NCI-H748 (cell line): Measurements from ENCODE around the gene COPRS.
A peak's percentile ranks its signal among the peaks of the same experiment; 100 is the strongest.
"Not testable (repeated sequence)": the region's sequence is repeated elsewhere in the genome, so short reads cannot be mapped to it uniquely, and the experiment has no call there.

Source experiments
- DNase-seq: peaks from one replicate; lab custom pipeline; 2025; ENCODE audit not compliant: unreplicated experiment; lab: John Stamatoyannopoulos, UW

COPRS gene

GRCh38 chr17:31809876-31810275, 49.2 kb downstream of the COPRS start:
- DNase-seq, result not testable (repeated sequence)

GRCh38 chr17:31808521-31809050, 50.5 kb downstream of the COPRS start:
- no peak for DNase-seq

DNA sequence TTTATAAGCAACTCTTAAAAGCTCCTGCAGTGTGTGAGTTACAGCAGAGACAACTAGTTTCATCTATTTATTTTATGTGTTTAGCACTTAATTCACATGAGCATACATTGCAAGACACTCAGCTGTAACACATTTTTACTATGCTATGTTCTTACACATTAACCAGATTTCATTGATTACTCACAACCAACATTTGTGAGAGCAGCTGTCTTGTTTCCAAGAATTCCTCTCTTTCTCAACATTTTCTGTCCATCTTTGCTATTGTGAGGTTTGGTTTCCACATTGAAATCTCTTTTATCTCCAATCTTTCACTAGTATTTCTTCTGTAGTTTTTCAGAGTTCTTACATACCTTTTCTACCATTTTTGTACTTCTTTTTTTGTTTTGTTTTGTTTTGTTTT, 51.2 kb downstream of the COPRS start:
- DNase-seq, result no peak

- DNase-seq, result no peak
Measured at GRCh38 chr17:31806921-31807320, 52.1 kb downstream of the COPRS start.

DNA sequence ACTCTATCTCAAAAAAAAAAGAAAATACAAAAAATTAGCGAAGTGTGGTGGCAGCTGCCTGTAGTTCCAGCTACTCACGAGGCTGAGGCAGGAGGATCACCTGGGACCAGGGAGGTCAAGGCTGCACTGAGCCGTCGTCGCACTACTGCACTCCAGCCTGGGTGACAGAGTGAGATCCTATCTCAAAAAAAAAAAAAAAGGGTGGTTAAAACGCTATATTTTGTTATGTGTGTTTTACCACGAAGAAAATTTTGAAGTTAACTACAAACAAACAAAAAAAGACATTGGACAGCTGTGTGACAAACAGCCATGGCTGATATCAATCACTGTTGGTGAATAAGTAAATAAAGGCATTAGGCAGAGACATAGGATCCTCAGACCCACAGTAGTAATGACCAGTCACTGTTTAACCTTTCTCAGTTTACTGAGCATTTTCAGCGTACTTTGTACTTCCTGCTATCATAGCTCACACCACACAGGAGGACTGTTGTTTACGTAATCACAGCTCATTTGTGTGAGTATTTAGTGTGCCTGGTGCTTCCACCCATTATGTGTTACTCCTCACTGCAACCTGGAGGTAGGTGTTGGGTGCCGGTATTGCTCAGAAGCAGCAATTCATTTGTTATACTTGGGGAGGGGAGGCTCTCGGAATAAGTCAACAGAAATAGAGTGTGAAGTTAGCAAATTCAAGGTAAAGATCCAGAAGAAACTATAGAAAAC, 55.4 kb downstream of the COPRS start:
- peak; percentile 60 for DNase-seq

DNA sequence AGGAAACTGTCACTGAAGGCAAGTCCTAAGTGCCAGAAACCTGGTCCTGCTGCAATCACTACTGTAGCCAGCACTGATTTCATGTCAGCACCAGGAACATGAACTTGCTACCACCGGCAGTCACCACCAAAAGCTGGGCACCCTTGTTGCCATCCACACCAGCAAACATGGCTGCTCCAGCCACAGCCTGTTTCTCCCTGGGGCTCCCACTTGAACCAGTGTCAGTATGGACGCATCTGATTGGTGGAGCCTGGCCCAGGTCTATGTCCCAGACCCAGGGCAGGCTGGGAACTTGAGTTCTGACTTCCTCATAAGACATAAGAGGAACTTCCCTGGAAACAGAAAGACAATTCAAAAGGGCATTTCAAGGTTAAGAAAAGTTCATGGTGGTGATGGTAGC, 56.5 kb downstream of the COPRS start:
- DNase-seq, result no peak
